ENCODE results near the gene MRPL24.
A peak's percentile ranks its signal among the peaks of the same experiment; 100 is the strongest.
"Not testable (repeated sequence)": the region's sequence is repeated elsewhere in the genome, so short reads cannot be mapped to it uniquely, and the experiment has no call there.

The MRPL24 gene

GRCh38 chr1:156760092-156760795 lies 19.4 kb upstream of the MRPL24 start:
- no peak for DNase-seq

DNA sequence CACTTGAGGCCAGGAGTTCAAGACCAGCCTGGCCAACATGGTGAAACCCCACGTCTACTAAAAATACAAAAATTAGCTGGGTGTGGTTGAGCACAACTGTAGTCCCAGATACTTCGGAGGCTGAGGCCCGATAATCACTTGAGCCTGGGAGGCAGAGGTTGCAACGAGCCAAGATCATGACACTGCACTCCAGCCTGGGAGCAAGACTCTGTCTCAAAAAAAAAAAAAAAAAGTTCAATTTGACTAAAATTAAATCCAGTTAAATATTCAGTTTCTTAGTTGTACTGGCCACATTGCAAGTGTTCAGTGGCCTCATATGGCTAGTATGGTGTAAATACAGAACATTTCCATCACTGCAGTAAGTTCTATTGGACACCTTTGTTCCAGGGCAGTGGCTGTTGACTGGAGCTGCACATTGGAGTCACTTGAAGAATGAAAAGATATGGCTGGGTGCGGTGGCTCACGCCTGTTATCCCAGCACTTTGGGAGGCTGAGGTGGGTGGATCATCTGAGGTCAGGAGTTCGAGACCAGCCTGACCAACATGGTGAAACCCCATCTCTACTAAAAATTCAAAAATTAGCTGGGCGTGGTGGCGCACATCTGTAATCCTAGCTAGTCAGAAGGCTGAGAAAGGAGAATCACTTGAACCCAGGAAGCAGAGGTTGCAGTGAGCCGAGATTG lies 16.8 kb upstream of the MRPL24 start:
- not testable (repeated sequence) for DNase-seq

- DNase-seq = no peak
Observed at GRCh38 chr1:156756355-156756754, 15.5 kb upstream of the MRPL24 start.

DNA sequence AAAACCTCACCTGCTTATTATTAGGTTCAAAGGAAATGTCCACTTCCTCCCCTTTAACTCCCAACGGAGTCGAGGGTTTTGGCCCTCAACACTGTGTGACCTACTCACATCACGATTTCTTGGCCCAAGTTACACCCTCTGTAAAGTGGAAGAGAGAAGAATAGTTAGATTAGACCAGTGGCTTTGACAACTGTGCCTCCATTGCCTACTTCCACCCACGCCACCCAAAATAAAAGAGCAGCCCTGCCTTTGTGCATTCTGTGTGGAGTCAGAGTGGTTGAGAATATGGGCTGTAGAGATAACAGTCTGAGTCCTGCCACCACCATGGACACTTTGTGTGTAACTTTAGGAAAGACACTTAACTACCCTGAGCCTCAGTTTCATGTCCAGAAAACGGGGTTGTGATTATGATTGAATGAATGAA lies 14.7 kb upstream of the MRPL24 start:
- DNase-seq = no peak

- no peak for DNase-seq
Observed at GRCh38 chr1:156754219-156754618, 13.3 kb upstream of the MRPL24 start.

- DNase-seq = no peak
Observed at GRCh38 chr1:156752843-156753482, 12.1 kb upstream of the MRPL24 start.

DNA sequence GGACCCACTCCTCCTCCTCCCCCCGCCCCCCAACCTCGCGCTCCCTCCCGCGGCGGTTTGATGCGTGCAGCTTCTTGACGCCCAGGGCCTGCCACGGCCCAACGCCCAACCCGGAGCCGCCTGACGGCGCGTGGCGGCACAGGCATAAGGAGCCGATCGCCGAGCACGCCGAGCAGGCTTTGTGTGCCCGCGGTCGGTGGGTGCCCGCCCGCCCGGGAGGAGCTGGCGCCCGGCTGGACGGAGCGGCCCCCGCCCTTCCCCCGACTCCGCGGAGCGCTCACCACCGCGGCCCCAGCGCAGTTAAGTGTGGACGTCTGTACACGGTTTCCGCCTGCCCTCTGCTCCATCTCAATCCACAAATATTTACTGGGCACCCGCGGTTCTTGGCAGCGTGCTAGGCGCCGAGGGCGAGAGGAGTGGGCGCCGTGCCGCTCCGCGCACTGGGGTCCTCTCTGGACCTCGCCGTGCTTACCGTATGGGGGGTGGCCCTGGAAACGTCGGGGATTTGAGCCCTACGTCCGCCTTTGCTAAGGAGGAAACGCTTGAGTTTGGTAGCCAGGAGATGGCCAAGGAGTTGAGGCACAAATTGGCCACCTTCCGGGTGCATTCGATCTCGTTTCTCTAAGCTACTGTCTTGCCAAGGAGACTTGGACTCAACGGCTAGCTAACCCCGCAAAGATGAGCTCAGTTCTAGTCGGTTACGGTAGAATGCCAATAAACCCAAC lies 11.0 kb upstream of the MRPL24 start:
- DNase-seq = peak; percentile 95

DNA sequence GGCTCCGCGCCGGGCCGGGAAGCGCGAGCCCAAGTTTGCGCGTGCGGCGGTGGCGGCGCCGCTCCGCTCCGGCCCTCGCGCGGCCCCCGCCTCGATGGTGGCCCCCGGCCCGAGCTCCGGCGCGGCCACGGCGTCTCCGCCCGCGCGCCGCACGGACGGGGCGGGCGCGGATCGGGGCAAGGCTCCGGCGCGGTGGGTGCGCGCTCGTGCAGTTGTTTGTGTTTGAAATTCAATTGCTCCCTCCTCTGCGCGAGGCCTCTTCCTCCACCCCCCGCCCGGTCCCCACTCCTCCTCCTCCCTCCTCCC lies 10.5 kb upstream of the MRPL24 start, which contains the start of gene HDGF:
HDGF (minus strand) TSS at position 225 of the 306 bp plus-strand sequence. CDS start 246 bp downstream, outside the sequence.
- no peak for DNase-seq

- DNase-seq = no peak
Observed at GRCh38 chr1:156750711-156751450, 10.0 kb upstream of the MRPL24 start.

DNA sequence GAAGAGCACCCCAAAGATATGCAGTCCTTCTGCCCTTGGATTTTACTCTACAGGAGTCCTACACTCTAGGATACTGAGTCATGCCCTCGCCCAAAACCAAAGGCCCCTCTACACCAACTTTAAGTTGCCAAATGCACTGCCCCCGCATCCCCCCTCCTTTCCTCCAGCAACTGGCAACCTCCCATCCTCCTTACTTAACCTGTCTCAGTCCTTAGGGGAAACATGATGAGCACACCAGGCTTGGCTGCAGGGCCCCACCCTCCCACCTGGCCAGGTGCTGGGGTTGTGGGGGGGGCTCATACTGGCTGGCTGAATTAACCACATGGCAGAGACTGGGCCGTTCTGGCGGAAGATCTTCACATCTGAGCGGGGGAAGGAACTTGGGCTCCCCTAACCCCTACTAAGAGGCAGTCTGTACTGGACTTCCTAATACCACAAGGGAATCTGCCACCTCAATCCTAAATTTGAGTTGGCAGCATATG lies 9.3 kb upstream of the MRPL24 start:
- peak; percentile 51 for DNase-seq

DNA sequence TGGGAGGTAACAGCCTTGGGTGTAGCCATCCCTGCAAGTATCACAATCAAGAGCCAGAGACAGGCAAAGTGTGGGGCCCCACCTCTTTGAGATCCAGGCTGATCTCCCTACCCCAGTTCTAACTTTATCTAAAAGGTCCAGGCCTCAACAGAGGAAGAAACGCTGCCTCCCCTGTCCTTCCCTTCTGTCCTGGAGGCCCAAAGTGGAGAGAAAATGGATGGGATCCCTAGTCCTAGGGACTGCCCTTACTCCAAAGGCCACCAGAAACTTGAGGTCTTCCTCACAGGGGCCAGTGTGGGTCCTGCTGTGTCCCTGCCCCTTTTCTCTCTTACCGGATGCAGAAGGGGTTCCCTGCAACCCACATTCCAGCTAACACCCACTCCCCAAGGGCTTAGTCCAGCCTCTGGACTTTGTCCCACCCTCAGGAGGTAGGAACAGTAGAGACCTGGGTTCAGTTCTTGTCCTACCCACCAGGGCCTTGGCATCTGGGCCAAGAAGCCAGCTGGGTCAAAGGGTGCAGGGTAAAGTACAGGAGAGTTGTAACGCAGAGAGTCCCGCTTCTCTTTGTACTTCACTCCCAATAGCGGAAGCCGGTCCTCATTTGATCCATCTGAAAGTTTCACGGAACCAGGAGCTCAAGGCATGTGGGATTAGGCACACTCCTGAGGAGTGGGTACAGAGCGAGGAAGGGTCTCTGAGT lies 8.7 kb upstream of the MRPL24 start:
- DNase-seq = no peak

DNA sequence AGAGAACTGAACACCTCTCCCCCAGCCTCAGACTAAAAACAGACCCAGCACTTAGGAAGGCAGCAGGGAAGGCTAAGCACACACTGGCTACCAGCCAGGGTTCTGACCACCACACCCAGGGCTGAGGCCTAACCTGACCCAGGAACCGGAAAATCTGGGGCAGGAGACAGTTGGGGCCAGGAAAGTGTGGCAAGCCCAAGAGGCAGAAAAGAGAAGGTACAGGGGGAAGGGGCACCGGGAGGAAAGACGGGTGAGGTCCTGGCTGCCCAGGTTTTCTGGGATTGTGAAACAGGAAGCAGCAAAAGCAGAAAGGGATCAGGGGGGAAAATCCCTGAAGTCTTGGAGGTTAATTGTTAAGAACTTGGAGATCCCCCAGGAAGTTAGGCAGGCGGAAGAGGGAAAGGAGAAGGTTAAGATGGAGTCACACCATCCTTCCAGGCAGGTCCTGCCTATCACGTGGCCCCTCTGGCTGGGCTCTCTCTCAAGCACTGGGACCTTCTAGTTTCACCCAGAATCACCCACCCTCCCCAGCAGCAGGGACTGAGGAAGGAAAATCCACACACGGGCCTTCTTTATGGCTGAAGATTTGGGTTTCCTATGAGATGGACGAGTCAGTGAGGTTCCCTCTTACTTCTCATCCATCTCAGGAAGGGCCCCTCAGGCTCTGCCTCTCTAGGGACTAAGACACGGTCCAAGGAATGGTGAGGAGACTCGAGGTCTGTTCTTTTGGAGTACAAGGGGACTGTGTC lies 8.0 kb upstream of the MRPL24 start:
- DNase-seq = no peak

GRCh38 chr1:156747742-156748669 lies 7.1 kb upstream of the MRPL24 start:
- no peak for DNase-seq

GRCh38 chr1:156746728-156747631 lies 6.1 kb upstream of the MRPL24 start:
- DNase-seq = peak; percentile 70

DNA sequence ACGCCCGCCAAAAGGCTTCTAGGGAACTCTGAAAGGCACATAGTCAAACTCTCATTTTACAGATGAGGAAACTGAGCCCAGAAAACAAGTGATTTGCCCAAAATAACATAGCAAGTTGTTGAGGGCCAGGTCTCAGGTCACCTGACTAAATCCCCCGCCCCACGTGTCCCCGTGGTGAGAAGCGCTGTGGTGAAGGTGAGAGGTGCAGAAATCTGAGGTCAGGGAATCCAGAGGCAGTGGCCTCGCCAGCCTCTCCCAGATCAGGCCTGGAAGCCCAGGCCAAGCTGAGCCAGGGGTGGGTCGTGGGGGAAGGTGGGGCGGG lies 5.5 kb upstream of the MRPL24 start:
- no peak for DNase-seq

DNA sequence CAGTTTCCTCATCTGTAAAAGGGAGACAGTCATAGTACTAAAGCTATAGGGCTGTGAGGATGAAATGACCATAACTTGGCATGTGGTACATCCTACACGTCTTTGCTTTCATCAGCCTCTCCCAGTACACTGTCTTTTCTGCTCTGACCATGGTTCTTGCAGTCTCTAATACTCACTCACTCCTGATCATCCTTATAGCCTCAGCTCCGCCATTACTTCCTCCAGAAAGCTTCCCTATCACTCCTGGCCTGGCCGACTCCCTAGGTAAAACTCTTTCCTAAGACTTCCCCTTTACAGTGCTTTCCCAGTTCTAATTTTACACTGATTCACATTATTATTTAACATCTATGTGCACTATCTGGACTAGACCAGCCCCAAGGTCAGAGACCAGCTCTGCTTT lies 5.0 kb upstream of the MRPL24 start:
- DNase-seq = no peak

DNA sequence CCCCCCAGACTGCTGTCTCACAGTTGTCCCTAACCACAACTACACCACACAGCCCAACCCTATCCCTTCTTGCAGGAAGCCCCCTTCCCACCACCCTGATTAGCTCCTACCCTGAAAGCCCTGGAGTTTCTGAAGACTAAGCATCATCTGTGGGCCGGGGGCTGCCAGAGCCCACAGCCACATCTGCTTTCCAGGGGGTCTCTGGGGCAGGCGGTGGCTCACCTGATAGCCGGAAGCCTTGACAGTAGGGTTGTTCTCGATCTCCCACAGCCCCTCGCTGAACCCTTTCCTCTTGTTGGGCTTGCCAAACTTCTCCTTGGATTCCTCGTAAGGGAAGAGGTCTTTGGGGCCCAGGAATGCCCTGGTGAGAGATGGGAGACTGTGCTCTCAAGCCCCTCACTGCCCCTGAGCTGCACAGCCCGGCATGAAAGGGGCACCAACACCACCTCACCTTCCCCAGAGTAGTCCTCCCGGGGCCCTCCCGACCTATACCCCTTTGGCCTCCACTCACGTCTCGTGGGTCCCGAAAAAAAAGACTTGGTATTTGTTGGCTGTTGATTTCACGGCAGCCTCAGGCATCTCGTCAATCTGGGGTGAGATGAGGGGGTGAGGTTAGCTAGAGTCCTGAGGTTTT lies 4.0 kb upstream of the MRPL24 start:
- DNase-seq = no peak

GRCh38 chr1:156744344-156744743 lies 3.5 kb upstream of the MRPL24 start:
- DNase-seq = no peak
